PC-3 (cell line): Measurements from ENCODE around the gene MRPL2.

Source experiments
- EZH2 ChIP-seq: fragments of 300-600 bp; sonication (generic); IDR thresholded peaks from one replicate; pipeline ENCODE4 v1.6.1; 2017; ENCODE audit warnings: antibody characterized with exemption, mild to moderate bottlenecking, low read length; ENCODE audit not compliant: unreplicated experiment
- EZH2phosphoT487 ChIP-seq: fragments of 300-600 bp; sonication (generic); IDR thresholded peaks from 2 replicates; pipeline ENCODE4 v1.6.1; 2018; ENCODE audit warnings: mild to moderate bottlenecking, antibody characterized with exemption, low read length, borderline replicate concordance
- TF ChIP-seq, protein P1 (sequence below): fragments of 300-600 bp; sonication (generic); conservative IDR thresholded peaks from 2 replicates; pipeline ENCODE4 v1.5.1; 2017; ENCODE audit warnings: antibody characterized with exemption, low read depth, mild to moderate bottlenecking, low read length

GRCh38 chr6:43078691-43079090, 19.5 kb upstream of the MRPL2 start:
- TF ChIP-seq, protein P1, sequence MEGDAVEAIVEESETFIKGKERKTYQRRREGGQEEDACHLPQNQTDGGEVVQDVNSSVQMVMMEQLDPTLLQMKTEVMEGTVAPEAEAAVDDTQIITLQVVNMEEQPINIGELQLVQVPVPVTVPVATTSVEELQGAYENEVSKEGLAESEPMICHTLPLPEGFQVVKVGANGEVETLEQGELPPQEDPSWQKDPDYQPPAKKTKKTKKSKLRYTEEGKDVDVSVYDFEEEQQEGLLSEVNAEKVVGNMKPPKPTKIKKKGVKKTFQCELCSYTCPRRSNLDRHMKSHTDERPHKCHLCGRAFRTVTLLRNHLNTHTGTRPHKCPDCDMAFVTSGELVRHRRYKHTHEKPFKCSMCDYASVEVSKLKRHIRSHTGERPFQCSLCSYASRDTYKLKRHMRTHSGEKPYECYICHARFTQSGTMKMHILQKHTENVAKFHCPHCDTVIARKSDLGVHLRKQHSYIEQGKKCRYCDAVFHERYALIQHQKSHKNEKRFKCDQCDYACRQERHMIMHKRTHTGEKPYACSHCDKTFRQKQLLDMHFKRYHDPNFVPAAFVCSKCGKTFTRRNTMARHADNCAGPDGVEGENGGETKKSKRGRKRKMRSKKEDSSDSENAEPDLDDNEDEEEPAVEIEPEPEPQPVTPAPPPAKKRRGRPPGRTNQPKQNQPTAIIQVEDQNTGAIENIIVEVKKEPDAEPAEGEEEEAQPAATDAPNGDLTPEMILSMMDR = no peak
- TF ChIP-seq EZH2 (no peak), EZH2phosphoT487 (no peak)
